GM18909 (cell line): ENCODE data around the gene ATP6V0A4.
"Not testable (repeated sequence)": the region's sequence is repeated elsewhere in the genome, so short reads cannot be mapped to it uniquely, and the experiment has no call there.

ENCODE experiments used
- ATAC-seq: cut with Tn5 transposase; IDR thresholded peaks from one replicate; pipeline ENCODE4 v1.9.1; 2021; ENCODE audit warnings: mild to moderate bottlenecking; ENCODE audit not compliant: unreplicated experiment, poor library complexity

The ATP6V0A4 gene

GRCh38 chr7:138797715-138798320 lies at the start of gene ATP6V0A4, which contains the start of gene TMEM213:
Gene ATP6V0A4, minus strand, starts transcription at chr7:138798196. Its CDS starts 26,949 bp downstream, at chr7:138771247.
Gene TMEM213, plus strand, starts transcription at chr7:138797994. Its CDS starts 111 bp downstream, at chr7:138798105.
- no peak for ATAC-seq

DNA sequence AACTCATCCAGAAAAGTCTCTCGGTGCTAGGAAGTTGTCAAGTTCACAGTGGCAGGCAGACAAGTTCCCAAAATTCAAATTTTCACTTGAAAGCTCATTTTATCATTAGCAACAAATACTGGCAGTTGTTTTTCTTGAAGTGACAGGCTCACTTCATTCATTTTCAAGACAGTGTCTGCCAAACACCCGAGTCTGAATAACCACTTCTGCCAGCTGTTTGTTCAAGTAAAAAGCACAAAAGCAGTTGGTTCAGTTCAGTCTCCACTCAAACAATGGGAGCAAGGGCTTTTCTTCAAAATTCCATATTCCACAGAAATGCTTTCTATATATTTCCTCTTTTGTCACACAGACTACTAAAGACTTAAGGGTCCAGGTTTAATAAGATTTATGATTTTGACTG lies 47.7 kb upstream of the ATP6V0A4 start:
- ATAC-seq, result no peak

- ATAC-seq, result no peak
These were observed 45.9 kb upstream of the ATP6V0A4 start for GRCh38 chr7:138843632-138844580.

DNA sequence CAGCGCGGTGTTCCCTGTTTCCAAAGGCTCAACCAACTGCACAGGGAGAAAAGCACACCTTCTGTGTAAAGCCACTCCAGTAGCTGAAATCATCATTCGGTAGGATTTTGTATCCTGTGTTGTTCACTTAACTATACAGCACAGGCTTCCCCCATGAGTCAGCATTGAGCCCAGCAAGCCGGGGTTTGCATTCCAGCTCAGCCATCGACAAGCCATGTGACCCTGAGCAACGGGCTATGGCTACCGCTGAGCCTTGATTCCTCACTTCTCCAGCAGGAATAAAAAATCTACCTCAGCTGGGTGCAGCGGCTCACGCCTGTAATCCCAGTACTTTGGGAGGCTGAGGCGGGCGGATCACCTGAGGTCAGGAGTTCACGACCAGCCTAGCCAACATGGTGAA lies 44.1 kb upstream of the ATP6V0A4 start:
- ATAC-seq, result no peak

DNA sequence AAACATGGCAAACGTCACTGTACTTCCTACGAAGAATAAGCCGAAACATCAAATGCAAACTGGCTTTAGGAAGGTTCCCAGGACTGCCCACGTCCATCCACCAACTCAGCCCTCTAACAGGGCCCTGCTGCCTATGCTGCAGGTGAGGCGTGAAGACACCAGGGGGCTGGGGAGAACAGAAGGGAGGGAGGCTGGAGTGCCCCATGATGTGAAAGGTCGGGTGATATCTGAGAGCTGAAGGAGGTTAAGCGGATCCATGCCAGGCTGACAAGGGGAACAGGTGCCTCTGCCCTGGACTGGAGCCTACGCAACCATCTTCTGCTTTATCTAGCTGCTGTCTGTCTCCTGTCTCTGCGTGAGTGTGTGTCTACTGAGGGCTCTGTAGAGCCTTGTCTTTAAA lies 40.2 kb upstream of the ATP6V0A4 start:
- no peak for ATAC-seq

DNA sequence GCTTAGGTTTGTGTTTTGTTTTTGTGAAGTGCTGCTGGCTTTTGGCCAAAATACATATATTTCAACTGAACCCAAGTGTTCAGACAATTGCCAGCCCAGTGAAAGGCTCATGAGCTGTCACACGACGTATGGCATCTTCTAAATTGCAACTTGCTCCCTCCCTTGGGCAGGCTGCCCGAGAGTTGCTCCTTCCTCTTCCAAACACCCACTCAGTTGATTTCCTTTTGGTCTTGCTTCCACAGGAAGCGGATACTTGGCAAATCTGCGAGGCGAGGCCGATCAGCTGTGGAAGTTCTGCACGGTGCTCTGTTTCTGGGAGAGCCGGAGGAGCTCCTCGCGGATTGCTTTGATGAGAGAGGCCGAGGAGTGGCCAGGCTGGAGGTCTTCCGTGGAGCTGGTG lies 39.6 kb upstream of the ATP6V0A4 start:
- no peak for ATAC-seq

DNA sequence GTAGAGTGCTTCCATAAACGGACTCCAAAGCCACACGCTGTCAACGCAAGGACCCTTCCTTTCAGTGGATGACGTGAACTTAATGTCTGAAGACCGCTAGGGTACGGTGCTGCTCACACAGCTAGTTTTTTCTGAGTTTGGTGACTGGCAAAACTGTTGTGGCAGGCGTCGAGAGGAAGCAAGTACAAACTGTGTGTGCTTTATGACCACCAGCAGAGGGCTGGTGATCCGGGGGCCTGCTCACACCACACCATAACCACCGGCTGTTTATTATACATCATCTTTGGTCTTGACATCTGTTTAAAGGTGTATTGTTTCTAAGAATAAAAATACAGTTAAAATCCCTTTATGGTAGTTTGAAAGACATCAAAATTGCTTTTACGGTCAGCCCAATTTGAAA lies 37.1 kb upstream of the ATP6V0A4 start:
- no peak for ATAC-seq

DNA sequence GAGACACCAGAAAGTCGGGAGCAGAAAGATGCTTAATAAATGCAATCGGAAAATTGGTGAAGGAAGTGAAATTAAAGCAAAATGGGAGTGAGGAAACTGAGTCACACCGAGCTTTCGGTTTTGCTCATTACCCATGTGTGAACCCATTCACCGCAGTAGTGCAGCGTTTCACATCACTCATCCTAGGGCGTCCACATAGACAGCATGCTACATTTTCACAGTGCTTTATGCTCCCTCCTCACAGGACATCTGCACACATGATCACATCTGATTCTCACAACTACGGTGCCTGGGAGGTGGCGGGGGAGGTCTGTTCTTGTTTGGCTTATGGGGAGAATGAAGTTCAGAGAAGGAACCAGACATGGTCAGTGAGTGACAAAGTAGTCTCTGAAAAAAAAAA lies 36.6 kb upstream of the ATP6V0A4 start:
- no peak for ATAC-seq

- no peak for ATAC-seq
These were observed 35.6 kb upstream of the ATP6V0A4 start for GRCh38 chr7:138833596-138833995.

- no peak for ATAC-seq
These were observed 35.0 kb upstream of the ATP6V0A4 start for GRCh38 chr7:138832966-138833365.

GRCh38 chr7:138829335-138829734 lies 31.3 kb upstream of the ATP6V0A4 start:
- ATAC-seq, result no peak

DNA sequence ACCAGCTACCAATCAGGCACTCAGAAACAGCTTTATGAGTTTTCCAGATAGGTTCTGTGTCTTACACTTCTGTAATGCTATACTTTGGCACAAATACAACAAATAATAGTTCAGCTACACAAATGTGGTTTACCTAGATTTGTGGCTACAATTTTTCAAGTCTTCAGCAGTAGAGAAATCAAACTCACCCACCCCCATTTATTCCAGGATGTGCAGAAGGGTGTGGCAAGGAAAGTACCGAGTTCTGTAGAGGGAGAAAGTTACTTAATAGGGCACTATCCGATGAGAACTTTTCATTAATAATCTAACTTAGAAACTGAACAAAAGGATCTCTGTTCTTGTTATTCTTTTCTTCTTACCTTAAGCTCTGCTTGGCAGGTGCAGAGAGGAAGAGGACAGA lies 30.3 kb upstream of the ATP6V0A4 start:
- no peak for ATAC-seq

GRCh38 chr7:138825049-138825721 lies 27.2 kb upstream of the ATP6V0A4 start:
- ATAC-seq, result no peak

- ATAC-seq, result no peak
These were observed 25.0 kb upstream of the ATP6V0A4 start for GRCh38 chr7:138822867-138823535.

DNA sequence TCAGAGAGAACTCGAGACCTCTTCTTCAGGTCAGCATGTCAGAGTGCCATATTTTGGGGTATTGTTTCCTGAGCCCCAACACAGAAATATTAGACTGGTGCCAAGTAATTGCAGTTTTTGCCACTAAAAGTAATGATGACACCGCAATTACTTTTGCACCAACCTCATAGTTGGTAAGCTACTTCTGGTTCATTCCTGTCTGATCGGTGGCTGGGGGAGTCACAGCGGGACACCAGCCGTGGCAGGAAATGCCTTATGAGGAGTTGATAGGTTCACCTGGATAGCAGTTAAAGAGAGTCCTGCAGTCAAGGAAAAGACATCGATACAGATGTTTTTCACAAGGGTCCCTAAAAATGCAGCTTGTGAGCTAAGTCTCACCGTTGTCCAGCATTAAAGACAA lies 23.9 kb upstream of the ATP6V0A4 start:
- ATAC-seq, result no peak

DNA sequence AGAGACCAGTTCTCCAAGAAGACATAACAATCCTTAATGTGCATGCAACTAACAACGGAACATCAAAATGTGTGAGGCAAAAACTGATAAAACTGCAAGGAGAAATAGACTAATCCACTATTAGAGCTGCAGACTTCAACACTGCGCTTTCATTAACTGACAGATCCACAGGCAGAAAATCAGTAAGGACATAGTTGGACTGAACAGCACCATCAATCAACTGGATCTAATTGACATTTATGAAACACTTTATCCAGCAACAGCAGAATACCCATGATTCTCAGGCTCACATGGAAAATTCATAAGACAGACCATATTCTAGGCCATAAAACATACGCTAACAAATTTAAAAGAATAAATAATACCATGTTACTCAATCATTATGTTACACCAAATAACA lies 21.6 kb upstream of the ATP6V0A4 start:
- no peak for ATAC-seq

GRCh38 chr7:138816650-138817049 lies 18.7 kb upstream of the ATP6V0A4 start:
- ATAC-seq, result no peak

- ATAC-seq, result no peak
These were observed 16.9 kb upstream of the ATP6V0A4 start for GRCh38 chr7:138814816-138815332.

DNA sequence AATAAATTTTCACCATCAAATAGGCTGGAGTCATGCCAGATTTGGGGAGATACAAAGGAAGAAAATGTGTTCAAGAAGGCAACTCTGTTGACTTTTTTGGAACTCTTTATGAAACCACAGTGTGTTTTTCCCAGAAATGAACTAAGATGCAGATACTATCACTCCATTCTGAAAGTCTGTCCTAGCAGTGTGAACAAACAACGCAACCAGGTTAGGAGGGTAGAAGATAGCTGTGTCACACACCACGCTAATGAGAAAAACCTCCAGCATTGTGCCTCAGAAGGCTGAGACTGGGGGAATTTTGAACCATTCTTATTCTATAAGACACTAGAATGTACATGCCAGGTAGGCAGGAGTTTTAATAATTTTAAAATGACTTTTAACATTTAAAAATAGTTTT lies 15.9 kb upstream of the ATP6V0A4 start:
- ATAC-seq, result no peak

DNA sequence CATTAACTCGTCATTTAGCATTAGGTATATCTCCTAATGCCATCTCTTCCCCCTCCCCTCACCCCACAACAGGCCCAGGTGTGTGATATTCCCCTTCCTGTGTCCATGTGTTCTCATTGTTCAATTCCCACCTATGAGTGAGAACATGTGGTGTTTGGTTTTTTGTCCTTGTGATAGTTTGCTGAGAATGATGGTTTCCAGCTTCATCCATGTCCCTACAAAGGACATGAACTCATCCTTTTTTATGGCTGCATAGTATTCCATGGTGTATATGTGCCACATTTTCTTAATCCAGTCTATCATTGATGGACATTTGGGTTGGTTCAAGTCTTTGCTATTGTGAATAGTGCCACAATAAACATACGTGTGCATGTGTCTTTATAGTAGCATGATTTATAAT lies 13.3 kb upstream of the ATP6V0A4 start:
- not testable (repeated sequence) for ATAC-seq
